Activated effector memory CD4-positive, alpha-beta T cell treated with Interleukin-2 at 50 U/mL for 16 hours (primary cell): ENCODE data around the gene KPRP.

Source experiments
- DNase-seq: peaks from one replicate; pipeline ENCODE4 v3.0.0-alpha.2; 2020

The KPRP gene, protein sequence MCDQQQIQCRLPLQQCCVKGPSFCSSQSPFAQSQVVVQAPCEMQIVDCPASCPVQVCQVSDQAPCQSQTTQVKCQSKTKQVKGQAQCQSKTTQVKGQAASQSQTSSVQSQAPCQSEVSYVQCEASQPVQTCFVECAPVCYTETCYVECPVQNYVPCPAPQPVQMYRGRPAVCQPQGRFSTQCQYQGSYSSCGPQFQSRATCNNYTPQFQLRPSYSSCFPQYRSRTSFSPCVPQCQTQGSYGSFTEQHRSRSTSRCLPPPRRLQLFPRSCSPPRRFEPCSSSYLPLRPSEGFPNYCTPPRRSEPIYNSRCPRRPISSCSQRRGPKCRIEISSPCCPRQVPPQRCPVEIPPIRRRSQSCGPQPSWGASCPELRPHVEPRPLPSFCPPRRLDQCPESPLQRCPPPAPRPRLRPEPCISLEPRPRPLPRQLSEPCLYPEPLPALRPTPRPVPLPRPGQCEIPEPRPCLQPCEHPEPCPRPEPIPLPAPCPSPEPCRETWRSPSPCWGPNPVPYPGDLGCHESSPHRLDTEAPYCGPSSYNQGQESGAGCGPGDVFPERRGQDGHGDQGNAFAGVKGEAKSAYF

DNA sequence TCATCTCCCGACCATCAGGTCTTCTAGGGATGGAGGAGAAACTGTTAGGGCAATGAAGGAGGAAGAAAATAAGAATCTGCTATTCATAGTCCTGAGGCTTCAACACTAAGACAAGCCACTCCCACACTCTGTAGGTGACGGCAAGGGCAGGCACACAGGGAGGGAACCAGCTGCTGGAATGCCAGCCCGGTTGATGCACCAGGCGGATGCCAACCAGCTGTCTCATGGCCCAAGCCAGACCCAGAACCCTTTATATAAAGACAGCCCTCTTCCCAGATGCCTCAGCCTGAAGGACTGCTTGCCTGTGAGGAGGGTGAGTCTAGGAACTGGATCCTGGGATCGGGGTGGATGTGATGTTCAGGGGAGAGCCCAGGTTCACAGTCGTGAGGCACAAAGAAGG lies at the start of gene KPRP:
KPRP (plus strand) TSS at position 279 of the 400 bp plus-strand sequence. CDS start 1,564 bp downstream, outside the sequence.
- no peak for DNase-seq

GRCh38 chr1:152718238-152718637 lies 39.6 kb upstream of the KPRP start:
- no peak for DNase-seq

DNA sequence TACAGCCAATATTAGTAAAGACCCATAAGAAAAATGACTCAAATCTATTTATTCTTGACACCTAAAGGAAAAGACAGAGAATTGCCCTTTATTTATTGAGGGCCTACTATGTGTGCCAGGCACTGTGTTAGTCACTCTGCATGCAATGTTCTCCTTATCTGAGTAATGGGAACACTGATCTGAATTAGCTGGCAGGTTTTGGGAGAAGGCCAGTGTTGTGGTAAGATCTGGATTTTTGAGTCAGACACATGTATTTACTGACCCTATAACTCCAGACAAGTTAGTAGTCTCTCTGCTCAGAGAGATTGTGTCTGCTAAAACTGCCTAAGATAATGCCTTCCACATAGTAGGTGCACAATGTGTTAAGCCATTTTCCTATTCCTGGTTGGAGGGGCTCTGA lies 32.6 kb upstream of the KPRP start:
- no peak for DNase-seq

DNA sequence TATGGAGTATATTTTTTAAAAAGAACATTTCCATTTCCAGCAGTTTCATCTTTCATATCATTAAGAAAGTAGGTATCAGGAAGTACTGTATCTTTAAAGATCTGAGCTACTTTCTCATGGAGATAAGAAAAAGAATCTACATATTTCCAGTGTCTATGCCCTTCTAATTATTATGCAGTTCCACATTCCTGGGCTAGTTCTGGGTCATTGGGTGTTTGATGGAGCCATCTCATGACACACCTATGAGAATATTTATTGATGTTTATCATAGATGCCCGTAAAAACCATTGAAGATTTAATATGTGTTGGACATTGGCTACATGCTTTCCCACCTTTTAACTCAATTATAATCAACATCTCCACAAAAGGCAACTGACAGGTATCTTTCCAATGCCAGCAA lies 28.8 kb upstream of the KPRP start:
- no peak for DNase-seq

GRCh38 chr1:152735648-152736047 lies 22.2 kb upstream of the KPRP start:
- DNase-seq, result no peak

DNA sequence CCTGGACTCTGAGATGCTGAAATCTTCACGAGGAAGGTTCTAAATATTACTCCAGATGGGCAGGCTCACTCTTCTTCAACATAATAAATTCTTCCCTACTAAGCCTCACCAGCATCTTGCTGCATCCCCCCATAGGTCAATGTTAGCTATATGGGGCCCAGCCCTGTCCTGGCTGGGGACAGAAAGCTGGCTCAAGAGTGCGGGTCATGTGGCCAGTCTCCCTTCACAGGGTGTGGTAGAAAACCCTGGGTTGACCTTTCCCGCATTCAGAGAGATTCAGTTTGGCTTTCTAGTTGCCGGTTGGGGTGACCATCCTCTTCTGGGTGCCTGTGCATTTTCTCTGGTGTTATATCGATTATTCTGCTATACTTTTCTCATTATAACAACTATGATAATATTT lies 19.8 kb upstream of the KPRP start:
- no peak for DNase-seq

DNA sequence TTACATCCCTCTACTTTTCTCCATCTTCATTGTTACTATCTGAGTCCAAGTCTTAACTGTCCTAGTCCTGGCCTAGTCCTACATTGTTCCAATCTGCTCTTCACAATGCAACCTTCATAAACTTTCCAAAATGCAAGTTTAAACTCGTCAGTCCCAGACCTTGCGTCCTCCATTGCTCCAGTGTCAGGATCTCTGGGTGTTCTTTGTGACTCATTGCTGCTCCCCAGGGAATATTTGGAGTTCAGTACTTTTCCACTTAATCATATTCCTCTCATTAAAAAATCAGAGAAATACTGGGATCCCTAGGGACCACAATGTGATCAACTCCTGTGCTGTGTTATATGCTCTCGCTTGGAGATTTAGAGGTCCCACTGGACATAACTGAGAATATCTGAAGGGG lies 18.0 kb upstream of the KPRP start:
- no peak for DNase-seq

DNA sequence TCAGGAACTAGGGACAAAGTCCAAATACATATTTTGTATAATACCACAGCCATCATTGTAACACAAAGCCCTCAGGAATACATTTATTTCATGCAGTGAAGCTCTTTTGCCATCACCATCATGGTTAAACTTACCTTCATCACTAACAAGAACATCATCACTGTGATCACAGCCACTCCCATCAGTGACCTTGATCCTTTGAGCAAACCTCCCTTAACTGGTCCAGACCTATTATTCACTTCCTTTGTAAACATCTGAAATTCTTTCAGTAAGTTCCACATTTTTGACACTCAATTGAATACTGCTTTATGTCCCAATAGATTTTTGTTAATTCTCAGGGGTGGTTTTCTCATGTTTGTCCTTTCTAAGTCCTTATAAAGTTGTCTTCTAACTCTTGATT lies 16.2 kb upstream of the KPRP start:
- DNase-seq, result no peak

GRCh38 chr1:152743371-152744145 lies 14.3 kb upstream of the KPRP start:
- no peak for DNase-seq

DNA sequence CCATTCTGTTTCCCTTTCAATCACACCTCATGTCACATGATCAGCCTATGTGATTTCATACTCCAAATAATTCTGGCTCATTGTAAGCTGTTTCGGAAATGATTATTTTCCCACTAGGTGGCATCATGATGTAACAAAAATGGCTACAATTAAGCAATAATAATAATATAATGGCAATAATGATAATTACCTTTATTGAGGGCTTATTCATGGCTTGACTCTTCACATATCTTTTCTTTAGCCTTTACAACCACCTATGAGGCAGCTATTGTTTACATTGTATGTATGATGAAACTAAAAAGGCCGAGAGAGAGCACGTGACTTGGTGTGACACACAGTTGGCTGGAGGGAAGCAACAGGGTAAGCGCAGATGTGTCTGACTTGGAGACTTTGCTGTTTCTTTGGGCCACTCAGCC lies 12.5 kb upstream of the KPRP start:
- no peak for DNase-seq

DNA sequence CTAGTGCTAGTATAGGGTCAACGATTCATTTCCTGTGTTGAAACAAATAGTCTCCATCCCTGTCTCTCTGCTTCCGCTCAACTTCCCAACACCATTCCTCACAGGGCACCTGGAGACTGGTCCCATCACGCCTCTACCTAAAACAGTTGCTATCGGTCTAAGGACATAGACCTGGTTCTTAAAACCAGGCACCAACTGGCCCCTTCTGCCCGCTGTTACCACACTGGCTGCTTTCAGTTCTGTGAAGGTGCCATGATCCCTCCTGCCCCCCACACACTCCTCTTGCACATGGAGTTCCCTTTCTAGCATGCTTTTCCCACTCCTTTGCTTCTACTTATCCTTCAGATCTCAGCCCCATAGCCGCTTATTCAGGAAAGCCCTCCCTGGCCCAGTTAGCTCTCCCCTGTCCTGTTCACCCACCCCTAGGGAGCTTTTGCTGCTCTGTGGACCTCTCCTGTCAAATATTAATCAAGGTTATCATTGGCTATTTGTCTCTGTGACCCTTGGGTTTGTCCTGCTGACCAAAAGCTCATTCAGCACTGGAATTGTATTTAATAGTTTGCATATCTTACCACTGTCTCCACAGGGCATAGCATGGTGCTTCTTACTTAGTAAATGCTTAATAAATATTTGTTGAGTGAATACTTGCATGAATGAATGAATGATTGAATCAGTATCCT lies 11.9 kb upstream of the KPRP start:
- DNase-seq, result no peak

- no peak for DNase-seq
Observed at GRCh38 chr1:152747831-152748230, 10.0 kb upstream of the KPRP start.

DNA sequence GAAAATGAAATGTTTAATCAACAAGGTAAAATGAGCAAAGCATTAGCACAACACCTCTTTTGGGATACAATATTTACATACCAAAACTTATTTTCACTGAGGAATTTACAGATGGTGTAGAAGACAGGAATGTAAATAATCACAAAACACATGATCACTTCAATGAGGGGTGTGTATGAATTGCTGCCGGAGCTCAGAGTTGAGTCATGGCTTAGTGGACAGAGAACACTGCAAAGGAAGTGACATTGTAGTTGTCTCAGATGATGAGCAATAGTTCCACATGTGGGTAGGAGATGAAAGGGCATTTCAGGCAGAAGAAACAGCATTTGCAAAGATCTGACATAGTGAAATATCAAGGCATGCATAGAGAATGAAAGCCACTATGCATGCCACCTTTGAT lies 5.6 kb upstream of the KPRP start:
- DNase-seq, result no peak

GRCh38 chr1:152753586-152753985 lies 4.2 kb upstream of the KPRP start:
- no peak for DNase-seq

GRCh38 chr1:152756872-152757271 lies 953 bp upstream of the KPRP start:
- DNase-seq, result no peak

DNA sequence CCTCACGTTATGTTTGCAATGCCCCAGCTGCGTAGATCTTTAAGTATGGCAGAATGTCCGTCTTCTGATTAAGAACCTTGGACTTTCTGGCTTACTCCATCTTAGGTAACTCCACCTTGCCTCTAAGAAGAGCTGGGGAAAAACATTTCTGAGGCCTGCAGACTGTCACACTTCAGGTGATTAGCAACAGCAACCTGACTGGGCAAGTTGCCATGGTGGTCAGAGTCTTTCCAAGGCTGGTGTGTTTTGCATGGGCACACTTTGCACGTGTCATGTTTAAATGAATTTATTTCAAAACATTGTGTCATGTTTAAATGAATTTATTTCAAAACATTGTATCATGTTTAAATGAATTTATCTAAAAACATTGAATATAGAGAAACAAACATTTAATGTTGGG lies 811 bp downstream of the KPRP start:
- DNase-seq, result no peak

DNA sequence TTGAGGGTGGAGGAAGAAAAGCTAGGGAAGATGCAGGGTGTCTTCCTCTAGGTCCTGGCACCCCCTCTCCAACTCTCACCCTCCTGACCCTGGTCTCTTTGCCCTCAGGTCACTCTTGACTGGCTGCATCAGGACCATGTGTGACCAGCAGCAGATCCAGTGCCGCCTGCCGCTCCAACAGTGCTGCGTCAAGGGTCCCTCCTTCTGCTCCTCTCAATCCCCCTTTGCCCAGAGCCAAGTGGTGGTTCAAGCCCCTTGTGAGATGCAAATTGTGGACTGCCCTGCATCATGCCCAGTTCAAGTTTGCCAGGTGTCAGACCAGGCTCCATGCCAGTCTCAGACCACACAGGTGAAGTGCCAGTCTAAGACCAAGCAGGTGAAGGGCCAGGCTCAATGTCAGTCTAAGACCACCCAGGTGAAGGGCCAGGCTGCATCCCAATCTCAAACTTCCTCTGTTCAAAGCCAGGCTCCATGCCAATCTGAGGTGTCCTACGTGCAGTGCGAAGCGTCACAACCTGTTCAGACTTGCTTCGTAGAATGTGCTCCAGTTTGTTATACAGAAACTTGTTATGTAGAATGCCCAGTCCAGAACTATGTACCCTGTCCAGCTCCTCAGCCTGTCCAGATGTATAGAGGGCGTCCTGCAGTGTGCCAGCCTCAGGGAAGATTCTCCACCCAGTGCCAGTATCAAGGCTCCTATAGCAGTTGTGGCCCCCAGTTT lies 1.8 kb downstream of the KPRP start:
- DNase-seq, result no peak

- DNase-seq, result no peak
Observed at GRCh38 chr1:152760551-152761190, 2.8 kb downstream of the KPRP start.

- DNase-seq, result no peak
Observed at GRCh38 chr1:152761609-152762213, 3.9 kb downstream of the KPRP start.

GRCh38 chr1:152768847-152769533 lies 11.2 kb downstream of the KPRP start:
- no peak for DNase-seq

- DNase-seq, result no peak
Observed at GRCh38 chr1:152770411-152770810, 12.6 kb downstream of the KPRP start.
